ENCODE results near the gene ZNF415.

ZNF415 gene

DNA sequence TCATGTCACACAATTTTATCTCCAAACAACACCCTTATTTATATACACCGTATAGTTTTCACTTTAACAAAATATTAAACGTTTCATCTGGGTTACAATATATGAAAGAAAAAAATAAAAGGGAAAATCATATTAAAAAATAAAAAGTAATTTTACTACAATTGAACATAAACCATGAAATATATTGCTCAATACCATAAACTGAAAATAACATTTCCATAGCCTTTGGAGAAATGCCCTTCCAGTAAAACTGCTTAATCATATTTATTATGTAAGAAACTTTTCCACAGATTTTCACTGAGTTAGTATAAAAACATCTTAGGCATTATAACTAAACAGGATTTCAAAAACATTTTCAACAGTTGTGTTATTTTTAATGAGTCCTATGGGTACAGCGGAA lies 27.6 kb upstream of the ZNF415 start:
- DNase-seq (ENCODE audit: low spot score) = no peak
- TF ChIP-seq, protein P1, sequence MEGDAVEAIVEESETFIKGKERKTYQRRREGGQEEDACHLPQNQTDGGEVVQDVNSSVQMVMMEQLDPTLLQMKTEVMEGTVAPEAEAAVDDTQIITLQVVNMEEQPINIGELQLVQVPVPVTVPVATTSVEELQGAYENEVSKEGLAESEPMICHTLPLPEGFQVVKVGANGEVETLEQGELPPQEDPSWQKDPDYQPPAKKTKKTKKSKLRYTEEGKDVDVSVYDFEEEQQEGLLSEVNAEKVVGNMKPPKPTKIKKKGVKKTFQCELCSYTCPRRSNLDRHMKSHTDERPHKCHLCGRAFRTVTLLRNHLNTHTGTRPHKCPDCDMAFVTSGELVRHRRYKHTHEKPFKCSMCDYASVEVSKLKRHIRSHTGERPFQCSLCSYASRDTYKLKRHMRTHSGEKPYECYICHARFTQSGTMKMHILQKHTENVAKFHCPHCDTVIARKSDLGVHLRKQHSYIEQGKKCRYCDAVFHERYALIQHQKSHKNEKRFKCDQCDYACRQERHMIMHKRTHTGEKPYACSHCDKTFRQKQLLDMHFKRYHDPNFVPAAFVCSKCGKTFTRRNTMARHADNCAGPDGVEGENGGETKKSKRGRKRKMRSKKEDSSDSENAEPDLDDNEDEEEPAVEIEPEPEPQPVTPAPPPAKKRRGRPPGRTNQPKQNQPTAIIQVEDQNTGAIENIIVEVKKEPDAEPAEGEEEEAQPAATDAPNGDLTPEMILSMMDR (IDR thresholded peaks at IDR 0.05; ENCODE audit: borderline replicate concordance, control extremely low read depth, extremely low read depth, insufficient read depth, missing control alignments) = no peak
- in situ Hi-C loops (cut with MboI; ENCODE audit: low sequenced_read_pairs, unreplicated experiment) = no loop called here

DNA sequence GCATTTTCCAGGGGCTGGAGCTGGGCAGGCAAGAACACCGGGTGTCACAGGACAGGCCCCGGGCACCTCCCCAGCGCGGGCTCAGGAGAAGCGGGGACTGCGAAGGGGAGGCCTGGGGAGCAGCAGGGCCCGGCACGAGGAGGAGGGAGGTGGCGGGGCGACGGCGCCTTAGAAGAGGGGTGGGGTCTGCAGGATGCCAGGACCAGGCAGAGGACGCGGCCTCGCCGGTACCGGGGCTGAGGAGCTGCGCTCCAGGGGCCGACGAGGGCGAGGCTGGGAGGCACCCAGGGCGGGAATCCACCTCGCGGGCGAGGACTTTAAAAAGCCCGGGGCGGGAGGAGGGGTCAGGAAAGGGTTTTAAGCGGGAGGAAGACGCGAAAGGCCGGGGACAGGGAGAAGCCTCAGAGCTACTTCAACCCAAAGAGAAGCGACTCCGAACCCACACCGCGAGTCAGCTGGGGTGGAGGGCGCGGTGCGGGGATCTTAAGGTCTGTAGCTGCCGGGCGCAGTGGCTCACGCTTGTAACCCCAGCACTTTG lies 25.5 kb upstream of the ZNF415 start:
- in situ Hi-C loops (cut with MboI; ENCODE audit: low sequenced_read_pairs, unreplicated experiment) = no loop called here
- TF ChIP-seq, protein P1 (IDR thresholded peaks at IDR 0.05; ENCODE audit: borderline replicate concordance, control extremely low read depth, extremely low read depth, insufficient read depth, missing control alignments) = no peak
- DNase-seq (ENCODE audit: low spot score) = peak; percentile 41

DNA sequence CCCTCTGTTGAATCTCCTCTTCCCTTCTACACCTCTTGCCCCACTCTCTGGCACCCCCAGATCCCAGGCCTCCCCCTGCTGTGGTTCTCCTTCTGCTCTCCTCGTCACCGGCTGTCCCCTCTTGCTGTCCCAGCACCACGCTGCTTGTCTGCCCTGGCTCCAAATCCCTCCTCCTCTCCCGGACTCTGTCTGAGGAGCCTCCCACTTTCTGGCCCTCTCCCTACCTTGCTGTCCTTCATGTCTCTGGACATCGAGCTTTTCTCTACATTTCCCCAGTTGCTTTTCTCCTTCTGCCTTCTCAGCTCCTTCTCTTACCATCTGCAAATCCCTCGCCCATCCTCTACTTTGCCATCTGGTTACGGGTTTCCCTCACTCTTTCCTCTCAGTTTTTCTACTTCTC lies 24.9 kb upstream of the ZNF415 start:
- in situ Hi-C loops (cut with MboI; ENCODE audit: low sequenced_read_pairs, unreplicated experiment) = no loop called here
- TF ChIP-seq, protein P1 (IDR thresholded peaks at IDR 0.05; ENCODE audit: borderline replicate concordance, control extremely low read depth, extremely low read depth, insufficient read depth, missing control alignments) = no peak
- DNase-seq (ENCODE audit: low spot score) = no peak

DNA sequence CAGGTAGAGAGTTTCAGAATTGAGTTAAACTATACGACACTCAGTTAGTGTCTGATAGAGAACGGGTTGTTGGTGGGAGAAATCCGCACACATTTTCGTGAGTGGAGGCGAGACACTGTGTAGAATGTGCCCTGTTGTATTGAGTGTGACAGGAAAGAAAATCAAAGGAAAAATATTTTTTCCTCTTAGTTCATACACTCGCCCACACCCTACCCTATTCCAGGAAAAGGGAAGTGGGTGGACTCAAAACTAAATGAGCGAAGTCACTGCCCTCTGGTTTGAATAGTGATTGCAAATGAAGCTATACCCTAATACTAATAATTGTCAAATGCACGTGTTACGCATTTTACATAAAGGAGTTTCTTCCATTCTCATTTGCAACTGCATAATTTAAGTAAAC lies 24.1 kb upstream of the ZNF415 start:
- no peak for DNase-seq (ENCODE audit: low spot score)
- TF ChIP-seq, protein P1 (IDR thresholded peaks at IDR 0.05; ENCODE audit: borderline replicate concordance, control extremely low read depth, extremely low read depth, insufficient read depth, missing control alignments) = no peak
- in situ Hi-C loops (cut with MboI; ENCODE audit: low sequenced_read_pairs, unreplicated experiment) = no loop called here

DNA sequence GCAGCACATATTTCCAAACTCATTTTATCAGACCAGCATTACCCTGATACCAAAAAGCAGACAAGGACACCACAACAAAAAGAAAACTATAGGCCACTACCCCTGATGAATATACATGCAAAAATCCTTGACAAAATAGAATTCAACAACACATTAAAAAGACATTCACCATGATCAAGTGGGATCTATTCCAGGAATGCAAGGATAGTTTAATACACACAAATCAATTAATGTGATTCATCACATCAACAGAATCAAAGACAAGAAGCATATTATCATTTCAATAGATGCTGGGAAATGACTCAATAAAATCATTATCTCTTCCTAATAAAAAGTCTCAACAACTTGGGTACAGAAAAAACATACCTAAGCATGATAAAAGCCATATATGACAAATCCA lies 14.9 kb upstream of the ZNF415 start:
- no peak for DNase-seq (ENCODE audit: low spot score)
- in situ Hi-C loops (cut with MboI; ENCODE audit: low sequenced_read_pairs, unreplicated experiment) = no loop called here
- TF ChIP-seq, protein P1 (IDR thresholded peaks at IDR 0.05; ENCODE audit: borderline replicate concordance, control extremely low read depth, extremely low read depth, insufficient read depth, missing control alignments) = no peak

DNA sequence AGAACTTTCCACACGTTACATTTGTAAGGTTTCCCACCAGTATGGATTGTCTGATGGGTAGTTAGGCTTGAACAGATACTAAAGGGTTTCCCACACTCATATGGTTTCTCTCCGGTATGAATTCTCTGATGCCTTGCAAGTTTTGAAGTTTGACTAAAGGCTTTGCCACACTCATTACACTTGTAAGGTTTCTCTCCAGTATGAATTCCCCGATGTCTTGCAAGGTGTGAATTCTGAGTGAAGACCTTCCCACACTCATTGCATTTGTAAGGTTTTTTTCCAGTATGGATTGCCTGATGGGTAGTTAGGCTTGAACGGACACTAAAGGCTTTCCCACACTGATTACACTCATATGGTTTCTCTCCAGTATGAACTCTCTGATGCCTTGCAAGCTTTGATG lies 7.6 kb upstream of the ZNF415 start:
- in situ Hi-C loops (cut with MboI; ENCODE audit: low sequenced_read_pairs, unreplicated experiment) = no loop called here
- TF ChIP-seq, protein P1 (IDR thresholded peaks at IDR 0.05; ENCODE audit: borderline replicate concordance, control extremely low read depth, extremely low read depth, insufficient read depth, missing control alignments) = no peak
- no peak for DNase-seq (ENCODE audit: low spot score)

DNA sequence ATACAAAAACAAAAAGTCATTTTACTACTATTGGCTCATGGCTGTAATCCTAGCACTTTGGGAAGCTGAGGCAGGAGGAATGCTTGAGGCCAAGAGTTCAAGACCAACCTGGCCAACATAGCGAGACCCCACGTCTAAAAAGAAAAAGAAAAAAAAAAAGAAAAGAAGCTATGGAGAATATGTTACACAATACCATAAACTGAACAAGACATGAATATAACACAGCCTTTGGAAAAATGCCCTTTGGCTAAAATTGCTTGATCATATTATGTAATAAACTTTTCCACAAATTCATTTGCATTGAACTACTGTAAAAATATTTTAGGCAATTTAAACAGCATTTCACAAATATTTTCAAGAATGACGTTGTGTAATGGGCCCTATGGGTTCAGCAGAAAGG lies 3.7 kb upstream of the ZNF415 start:
- DNase-seq (ENCODE audit: low spot score) = no peak
- TF ChIP-seq, protein P1 (IDR thresholded peaks at IDR 0.05; ENCODE audit: borderline replicate concordance, control extremely low read depth, extremely low read depth, insufficient read depth, missing control alignments) = no peak
- in situ Hi-C loops (cut with MboI; ENCODE audit: low sequenced_read_pairs, unreplicated experiment) = no loop called here
